ENCODE measurements around the gene MERTK.

DNA sequence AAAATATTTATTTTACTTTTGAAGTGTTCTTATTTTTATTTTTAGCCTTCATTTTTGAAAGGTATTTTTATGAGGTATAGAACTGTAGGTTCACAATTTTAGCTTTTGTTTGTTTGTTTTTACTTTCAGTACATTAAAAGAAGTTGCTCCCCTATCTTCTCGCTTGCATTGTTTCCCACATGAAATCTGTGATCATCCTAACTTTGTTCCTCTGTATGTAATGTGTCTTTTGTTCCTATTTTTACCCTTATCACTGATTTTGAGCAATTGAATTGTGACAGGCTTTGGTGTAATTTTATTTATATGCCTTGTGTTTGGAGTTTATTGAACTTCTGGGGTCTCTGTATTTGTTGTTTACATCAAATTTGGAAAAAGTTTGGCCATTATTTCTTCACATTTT lies 78.8 kb downstream of the MERTK start:
- TF ChIP-seq, protein P1, sequence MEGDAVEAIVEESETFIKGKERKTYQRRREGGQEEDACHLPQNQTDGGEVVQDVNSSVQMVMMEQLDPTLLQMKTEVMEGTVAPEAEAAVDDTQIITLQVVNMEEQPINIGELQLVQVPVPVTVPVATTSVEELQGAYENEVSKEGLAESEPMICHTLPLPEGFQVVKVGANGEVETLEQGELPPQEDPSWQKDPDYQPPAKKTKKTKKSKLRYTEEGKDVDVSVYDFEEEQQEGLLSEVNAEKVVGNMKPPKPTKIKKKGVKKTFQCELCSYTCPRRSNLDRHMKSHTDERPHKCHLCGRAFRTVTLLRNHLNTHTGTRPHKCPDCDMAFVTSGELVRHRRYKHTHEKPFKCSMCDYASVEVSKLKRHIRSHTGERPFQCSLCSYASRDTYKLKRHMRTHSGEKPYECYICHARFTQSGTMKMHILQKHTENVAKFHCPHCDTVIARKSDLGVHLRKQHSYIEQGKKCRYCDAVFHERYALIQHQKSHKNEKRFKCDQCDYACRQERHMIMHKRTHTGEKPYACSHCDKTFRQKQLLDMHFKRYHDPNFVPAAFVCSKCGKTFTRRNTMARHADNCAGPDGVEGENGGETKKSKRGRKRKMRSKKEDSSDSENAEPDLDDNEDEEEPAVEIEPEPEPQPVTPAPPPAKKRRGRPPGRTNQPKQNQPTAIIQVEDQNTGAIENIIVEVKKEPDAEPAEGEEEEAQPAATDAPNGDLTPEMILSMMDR (IDR thresholded peaks at IDR 0.05; ENCODE audit: low read length), result no peak
- no peak for TF ChIP-seq EZH2 (optimal IDR thresholded peaks at IDR 0.05; ENCODE audit: low read depth, low read length)

All from MM.1S (cell line).